NCI-H2029 treated with DMSO at 0.1 percent for 48 hours (cell line): ENCODE data around the gene CASZ1.

Experiments
- DNase-seq: peaks from one replicate; lab custom pipeline; 2025; lab: John Stamatoyannopoulos, UW

The CASZ1 gene

DNA sequence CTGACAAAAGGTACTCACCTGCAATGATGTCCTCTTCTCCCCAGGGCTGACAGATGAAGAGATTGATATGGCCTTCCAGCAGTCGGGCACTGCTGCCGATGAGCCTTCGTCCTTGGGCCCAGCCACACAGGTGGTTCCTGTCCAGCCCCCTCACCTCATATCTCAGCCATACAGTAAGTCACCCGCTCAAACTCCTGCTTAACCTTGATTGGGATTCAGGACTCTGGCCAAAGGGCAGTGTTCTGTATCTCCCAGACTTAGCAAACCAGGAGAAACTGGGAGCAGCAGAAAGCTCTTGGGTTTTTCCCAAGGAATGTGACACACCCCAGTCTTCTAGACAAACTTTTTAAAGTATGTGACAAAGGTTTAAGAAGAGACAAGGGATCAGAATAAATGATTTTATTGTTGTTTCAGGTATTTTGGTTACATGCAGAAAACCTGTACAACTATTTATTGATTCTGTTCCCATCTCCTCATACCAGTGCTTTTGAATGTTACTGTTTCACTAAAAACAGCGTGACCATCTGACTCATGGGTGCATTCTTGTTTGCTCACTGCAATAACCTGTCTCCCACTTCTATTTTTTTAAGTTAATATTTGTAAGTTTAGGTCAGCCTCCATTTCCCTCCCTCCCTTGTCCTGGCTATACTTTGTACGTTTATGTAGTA lies 197.1 kb downstream of the CASZ1 start:
- DNase-seq = no peak

GRCh38 chr1:10598389-10598702 lies 198.1 kb downstream of the CASZ1 start:
- peak; percentile 20 for DNase-seq

DNA sequence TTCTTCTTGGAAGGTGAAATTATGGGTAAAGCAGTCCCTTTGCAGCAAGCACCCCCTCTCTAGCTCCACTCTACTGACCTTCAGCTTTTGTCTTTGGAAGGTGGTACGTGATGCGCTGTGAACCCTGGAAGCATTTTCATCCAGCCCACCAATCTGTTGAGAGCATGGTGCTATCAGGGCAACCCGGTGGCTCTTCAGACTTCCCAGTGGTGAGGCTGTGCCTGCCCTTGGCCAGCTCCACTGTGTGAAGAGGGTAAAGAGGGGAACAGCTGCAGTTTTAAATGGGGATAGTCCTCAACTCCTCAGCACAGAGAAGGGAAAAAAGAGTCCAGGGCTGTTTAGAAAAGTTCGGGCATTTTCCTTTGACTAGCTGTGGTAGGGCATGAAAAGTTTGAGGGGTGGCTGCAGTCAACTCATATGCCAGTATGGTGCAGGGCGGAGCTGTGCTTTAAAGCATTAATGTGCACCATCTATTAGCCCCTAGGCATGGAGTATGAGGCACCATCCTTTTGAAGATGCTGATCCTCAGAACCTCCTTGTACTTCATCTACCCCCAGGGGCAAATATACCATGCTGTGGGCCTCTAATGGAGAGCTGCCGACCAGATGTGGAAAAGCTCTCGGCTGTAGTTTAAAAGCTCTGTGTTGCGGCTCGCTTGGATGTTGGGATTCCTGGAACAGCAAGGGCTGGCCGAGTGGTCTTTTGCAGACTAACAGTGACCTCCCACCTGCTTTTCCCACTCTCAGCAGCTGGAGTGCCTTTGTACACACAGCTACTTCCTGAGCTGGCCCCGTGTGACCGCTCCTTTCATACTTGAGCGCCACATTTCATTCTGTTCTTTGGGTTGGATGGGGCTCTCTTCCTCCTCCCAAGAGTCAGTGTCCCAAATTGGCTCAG lies 198.7 kb downstream of the CASZ1 start:
- DNase-seq = no peak

DNA sequence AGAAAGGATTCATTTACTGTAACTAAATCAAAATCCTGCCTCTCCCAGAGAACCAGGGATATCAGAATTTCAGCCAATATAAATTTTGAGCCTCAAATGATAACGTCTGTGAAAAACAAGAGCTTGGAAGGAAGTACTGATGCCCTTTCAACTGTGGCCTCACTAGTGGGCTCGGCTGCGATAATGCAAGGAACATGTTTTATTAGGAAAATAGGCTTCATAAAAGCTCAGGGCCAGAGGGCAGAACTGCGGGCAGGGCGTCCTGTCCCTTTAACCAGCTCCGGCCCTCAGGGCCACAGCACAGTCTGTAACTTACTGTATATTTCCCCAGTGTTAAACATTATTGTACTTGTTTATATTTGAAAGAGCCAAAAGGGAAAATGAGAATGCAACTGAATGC lies 199.7 kb downstream of the CASZ1 start:
- DNase-seq = no peak

DNA sequence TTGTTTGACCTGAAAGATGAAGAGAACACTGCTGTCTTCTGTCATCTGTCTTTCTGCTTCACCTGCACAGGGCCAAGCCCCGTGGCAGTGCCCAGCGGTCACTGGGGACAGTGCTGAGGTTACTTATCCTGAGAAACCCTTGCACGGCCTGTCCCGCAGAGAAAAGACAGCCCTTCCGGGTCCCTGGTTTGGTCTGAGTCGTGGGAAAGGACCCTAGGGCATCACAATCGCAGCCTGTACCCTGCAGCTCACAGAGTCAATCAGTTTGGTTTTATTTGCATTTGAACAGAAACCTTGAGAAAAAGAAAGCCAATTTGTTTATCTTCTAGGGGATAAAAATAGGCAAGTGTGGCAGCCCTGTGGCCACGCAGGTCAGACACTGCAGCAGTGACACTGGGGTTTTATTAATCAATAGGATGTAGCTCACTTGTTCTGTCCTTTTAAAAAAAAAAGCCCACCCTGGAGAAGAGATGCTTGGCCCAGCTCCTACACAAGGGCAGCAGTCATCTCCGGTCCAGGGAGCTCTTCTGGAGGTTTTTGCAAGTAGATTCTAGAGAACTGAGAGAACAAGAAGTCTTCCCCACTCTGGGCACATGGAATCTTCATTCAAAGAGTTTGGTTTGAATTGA lies 201.7 kb downstream of the CASZ1 start:
- no peak for DNase-seq

DNA sequence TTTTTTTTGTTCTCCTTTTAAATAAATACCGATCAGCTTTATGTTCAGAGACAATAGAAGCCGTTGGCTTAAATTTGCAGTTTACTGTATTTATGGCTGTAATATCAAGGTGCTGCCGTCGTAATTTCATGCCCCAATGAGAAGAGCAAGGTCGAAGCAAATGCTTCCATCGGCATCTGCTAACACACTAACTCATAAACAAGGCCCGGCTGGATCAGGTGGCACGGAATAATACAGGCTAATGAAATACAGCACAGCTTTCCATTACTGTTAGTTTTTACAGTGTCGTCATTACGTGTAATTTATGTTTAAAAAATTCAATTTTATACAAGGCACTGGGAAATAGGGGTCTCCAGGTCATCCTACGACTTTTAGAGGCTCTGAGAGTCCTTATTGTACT lies 202.7 kb downstream of the CASZ1 start:
- no peak for DNase-seq

GRCh38 chr1:10592373-10592772 lies 204.1 kb downstream of the CASZ1 start:
- DNase-seq = no peak

- no peak for DNase-seq
These were observed 205.4 kb downstream of the CASZ1 start for GRCh38 chr1:10591010-10591409.

DNA sequence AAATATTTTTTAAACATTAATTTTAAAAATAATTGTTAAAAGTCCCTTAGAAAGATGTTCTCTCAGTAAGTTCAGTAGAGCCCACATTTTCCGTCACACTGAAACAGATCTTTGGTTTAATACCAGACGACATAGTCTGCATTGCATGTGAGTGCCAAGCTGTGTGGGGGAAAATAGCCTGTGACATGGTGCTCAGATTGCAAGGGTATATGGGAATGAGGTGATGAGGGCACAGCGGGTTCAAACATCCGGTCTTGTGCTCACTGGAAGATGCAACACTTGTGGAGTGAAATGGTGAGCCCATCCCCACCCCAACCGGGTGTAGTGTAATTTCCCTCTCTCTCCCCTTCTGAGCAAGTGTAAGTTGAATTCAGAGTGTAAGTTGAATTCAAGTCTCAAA lies 207.4 kb downstream of the CASZ1 start:
- no peak for DNase-seq

- no peak for DNase-seq
These were observed 207.8 kb downstream of the CASZ1 start for GRCh38 chr1:10588640-10589039.
